NCI-H128 (cell line): ENCODE results near the gene PARP9.
"Not testable (repeated sequence)": the region's sequence is repeated elsewhere in the genome, so short reads cannot be mapped to it uniquely, and the experiment has no call there.

ENCODE experiments used
- DNase-seq: peaks from one replicate; lab custom pipeline; 2025; ENCODE audit not compliant: unreplicated experiment; lab: John Stamatoyannopoulos, UW

Gene PARP9

DNA sequence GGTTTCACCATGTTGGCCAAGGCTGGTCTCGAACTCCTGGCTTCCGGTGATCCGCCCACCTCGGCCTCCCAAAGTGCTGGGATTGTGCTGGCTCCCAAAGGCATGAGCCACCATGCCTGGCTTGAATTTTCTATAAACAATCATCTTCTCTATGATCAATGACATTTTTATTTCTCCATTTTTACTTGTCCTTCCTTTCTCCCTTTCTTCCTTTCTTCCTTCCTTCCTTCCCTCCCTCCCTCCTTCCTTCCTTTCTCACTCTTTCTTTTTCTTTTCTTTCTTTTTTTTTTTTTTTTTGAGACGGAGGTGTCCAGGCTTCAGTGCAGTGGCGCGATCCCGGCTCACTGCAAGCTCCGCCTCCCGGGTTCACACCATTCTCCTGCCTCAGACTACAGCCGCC lies 40.8 kb downstream of the PARP9 start:
- DNase-seq: no peak

DNA sequence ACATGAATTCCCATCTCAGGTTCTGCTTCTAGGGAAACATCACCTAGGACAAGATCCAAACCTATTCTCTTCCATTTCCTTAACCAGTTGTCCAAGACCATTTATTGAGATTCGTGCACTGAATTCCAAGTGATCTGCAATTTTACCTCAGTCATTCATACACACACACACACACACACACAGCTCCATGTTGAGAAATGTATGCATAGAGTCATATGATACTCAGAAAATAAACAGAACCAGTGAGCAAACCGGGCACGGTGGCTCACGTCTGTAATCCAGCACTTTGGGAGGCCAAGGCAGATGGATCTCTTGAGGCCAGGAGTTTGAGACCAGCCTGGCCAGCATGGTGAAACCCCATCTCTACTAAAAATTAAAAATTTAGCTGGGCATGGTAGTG lies 43.2 kb downstream of the PARP9 start:
- no peak for DNase-seq

DNA sequence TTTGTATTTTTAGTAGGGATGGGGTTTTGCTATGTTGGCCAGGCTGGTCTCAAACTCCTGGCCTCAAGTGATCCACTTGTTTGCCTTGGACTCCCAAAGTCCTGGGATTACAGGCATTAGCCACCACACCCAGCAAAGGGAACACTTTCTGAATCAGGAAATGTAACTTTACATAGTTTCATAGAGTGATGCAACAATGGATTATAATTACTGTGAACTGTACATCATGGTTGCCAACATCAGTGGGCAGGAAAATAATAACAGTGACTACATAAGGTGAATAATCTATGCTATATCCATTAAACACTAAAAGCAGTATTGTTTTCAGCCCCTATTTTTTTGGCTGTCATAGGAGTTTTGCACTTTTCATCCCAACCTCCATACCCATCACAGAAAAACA lies 44.4 kb downstream of the PARP9 start:
- DNase-seq: no peak

DNA sequence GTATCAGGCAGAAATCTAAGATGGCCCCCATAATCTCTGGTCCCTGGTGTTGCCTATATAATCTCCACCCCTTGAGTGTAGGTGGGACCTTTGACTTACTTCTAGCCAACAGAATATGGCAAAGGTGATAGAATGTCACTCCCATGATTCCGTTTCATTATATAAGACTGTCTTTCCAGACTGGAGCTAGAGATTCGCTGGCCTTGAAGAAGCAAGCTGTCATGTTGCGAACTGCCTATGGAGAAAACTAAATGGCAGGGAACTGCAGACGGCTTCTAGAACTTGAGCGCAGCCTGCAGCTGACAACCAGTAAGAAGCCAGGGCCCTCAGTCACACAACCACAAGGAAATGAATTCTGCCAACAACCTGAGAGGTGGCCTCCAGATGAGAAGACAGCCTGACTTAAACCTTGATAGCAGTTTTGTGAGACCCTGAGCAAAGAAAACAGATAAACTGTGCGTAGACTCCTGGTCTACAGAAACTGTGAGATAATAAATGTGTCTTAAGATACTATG lies 47.2 kb downstream of the PARP9 start:
- DNase-seq: no peak

DNA sequence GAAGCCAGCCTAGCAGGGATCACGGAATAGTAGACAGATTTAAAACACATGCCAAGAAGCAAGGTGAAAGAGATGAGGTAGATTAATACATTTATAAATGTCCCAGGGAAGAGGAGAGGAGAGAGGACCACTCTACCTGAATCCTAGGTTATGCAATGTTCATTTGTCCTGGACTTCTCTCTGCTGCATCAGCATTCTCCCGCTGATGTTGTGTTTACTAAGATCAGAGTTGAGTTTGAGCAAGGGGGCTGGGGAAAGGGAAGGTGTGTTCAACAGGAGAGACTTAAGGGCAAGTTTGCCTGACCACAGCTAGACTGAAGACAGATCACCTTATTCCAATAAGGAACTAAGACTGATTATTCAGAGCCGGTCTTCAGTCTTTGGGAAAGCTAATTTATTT lies 48.2 kb downstream of the PARP9 start:
- DNase-seq: no peak

DNA sequence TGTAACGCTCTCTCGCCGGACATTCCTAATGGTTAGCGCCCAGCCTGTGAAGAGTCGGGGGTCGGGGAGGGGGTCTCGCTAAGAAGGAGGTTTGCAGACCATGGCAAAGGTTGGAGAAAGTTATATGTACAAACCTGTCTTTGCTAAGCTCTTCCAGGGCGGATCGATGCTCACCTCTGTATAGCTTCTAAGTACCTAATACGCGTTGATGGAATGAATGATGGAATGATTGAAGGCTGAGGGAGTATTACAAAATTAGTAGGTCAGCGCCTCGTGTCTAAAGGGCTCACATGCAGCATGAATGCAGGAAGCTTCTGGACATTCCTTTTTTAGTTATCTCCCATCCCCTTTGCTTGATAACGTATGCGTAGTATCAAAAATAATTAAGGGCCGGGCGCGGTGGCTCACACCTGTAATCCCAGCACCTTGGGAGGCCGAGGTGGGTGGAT lies 49.1 kb downstream of the PARP9 start:
- no peak for DNase-seq

DNA sequence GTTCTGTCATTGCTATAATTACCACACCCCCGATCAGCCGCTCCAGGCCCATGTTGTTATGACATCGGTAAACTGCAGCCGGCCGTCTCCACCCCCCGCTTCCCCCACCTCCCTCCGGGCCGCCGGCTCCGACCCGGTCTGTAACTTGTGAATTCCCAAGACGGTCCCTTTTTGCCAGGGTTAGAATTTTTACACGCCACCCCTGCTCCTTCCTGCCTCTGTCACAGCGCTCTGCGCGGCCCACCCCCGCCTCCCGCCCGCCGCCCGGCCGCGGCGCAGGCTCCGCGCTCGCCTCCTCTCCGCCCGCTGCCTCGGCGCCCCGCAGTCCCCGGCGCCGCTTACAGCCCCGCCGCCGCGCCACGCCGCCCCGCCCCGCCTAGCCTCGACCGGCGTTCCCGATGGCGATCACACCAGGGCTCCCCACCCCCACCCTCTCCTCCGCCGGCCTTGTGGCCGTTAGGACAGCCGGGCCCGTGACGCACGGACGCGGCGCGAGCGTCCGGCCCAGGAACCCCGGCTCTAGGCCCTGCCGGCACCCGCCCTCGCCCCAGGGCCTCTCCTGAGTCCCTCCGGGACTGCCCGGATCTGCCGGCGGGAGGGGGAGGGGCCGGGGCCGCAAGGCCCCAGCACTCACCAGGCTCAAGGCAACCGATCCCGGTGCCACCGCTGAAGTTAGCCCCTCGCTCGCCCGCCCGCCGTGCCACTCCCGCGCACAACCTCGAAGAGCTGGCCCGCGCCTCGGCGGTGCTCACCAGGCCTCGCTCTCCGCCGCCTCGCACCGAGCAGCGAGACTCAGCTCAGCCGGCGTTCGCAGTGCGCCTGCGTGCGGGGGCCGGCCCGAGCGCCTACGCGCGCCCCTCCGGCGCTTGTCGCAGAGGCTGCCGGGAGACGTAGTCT lies 49.7 kb downstream of the PARP9 start, which contains the start of gene KPNA1:
Gene KPNA1, minus strand, starts transcription at position 817 of the 897 bp plus-strand sequence. CDS start 18,374 bp downstream, outside the sequence.
- peak; percentile 82 for DNase-seq

DNA sequence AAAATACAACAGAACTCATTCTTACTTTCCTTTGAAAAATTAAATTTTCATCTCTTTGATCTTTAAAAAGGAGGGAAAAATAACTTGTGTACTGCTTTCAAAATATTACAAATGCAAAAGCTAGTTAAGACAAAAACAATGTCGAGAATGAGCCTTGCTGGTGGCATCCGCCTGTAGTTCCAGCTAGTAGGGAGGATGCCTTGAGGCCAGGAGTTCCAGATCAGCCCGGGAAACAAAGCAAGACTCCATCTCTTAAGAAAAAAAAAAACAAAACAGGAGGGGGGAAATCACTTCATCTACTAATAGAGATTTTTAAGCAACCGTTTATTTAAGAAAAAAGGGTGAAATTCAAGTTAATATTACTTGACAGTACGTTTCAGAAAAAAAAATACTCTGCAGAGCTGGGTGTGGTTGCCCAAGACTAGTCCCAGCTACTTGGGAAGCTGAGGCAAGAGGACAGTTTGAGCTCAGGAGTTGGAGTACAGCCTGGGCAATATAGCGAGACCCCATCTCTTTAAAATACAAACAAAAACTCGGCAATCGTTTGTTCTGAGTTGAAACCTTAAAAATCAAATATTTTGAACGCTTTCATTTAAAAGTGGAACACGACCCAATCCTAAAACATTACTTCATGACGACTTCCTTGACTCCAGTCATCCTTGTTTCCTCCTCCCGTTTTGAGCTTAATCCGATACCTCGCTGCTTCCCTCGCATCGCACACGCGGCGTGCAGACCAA lies 50.5 kb downstream of the PARP9 start:
- no peak for DNase-seq

DNA sequence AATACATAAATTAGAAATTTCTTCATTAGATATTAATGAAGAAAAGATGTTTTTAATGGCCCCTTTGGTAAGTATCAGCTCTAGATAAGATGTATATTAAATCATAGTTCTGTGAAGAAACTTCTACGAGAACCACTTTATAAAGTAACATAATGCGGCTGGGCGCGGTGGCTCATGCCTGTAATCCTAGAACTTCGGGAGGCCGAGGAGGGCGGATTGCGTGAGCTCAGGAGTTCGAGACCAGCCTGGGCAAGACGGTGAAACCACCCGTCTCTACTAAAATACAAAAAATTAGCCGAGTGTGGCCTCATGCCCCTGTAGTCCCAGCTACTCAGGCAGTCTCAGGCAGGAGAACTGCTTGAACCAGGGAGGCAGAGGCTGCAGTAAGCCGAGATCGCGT lies 51.8 kb downstream of the PARP9 start:
- DNase-seq: no peak

DNA sequence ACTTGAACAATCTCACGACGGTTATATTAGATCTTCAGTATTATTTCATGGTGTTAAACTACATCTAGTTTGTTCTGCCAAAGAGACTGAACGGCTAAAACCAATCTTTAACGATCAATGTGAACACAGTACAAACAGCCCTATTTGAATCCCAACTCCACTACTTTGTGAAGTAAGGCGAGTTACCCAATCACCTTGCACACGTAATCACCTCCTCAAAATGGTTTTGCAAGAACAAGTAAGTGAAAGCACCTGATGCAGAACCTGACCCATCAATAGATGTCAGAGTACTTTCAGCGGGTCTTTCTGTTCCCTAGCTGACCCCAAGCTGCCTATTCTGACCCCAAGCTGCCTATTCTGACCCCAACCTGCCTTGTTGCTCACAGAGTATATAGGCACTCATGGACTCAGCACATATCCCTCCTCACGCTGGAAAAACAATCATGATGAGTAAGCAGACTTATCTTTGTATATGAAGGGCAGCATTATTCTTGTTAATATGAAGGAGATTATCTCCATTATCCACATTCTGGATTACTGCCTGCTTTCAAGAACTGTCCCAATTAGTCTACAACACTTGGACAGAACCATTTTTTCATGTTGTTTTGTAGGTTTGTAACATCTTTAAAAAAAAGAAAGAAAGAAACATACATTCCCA lies 53.1 kb downstream of the PARP9 start:
- DNase-seq: no peak

DNA sequence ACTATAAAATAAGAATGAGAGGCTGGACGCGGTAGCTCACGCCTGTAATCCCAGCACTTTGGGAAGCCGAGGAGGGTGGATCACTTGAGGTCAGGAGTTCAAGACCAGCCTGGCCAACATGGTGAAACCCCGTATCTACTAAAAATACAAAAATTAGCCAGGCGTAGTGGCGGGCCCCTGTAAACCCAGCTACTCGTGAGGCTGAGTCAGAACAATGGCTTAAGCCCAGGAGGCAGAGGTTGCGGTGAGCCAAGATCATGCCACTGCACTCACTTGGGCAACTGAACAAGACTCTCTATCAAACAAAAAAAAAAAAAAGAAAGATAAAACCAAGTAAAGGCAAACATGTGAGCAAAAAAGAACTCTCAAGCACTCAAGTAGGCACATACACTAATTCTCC lies 55.2 kb downstream of the PARP9 start:
- DNase-seq: not testable (repeated sequence)

DNA sequence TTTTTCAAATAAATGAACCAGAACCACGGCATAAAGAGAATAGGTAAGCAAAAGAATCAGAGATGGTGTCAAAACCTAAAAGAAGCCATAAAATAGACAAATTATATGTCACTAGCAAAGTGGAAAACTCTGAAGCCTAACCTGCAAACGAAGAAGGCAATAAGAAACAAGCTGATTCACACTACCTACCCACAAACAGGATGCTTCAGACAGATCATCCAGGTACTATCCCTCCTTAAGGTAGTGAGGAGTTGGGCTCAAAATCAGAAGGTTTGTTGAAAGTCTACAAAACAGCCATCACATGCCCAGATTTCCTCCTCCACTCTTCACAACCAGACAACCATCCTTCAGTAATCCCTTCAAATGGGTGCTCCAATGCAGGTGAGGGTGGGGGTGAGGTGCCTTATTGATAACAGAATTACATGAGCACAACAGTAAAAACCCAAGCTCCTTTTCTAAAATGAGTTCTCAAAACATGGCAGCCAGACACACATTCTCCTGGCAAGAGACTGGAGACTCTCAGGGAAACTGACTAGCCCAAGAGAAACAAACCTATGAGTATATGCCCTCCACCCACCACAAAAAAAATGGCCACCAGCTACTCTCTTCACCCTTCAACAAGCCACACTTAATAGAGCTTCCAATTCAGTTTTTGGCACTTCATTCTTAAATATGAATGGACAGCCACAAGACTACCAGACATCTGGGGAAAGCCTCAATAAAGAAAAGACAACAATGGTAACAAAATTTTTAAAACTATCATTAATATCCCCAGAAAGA lies 55.8 kb downstream of the PARP9 start:
- no peak for DNase-seq

DNA sequence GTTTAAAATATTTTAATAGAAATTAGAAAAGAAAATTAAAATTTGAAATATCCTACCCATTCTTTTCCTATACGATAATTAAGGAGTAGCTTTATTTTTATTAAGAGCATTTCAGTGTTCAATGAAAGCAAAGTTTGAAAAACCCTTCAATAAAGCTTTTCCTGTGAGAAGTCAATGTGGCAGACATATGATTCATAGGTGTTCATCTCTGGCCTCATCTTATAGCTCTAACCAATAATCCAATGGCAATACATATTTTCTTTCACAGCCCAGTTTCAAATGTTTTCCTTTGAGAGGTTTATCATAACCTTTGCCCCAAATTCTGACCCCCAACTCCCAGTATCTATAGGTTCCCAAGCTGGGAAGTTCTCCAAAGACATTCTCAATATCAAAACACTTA lies 57.6 kb downstream of the PARP9 start:
- DNase-seq: no peak

DNA sequence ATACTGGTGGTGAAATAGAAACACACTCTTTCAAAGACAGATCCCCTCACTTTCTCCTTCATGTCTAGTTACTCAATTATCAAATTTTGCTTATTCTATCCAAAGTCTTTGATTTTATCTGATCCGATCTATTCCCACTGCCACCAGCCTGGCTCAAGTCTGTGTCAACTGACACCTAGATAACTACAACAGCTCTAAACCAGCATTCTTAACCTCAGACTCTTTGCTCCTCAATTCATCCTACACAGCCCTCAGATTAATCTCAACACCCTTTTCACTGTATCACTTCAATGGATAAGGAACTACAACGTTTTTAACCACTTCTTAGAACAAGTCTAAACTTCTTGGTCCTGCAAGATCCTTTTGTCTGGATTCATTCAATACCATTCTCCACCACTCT lies 58.4 kb downstream of the PARP9 start:
- no peak for DNase-seq

DNA sequence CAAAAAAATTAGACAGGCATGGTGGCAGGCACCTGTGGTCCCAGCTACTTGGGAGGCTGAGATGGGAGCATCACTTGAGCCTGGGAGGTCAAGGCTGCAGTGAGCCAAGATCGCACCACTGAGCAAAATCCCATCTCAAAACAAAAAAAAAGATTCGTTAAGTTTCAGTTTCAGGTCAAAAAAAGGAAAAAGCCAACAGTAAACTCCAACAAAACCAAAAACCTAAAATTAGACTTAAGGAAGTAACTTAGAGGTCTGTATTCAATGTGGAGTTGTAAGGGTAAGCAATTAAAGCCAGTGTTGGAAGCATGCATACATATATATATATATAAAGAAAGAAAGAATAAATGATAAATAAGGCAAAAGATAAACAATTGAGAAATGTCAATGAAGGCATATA lies 61.2 kb downstream of the PARP9 start:
- DNase-seq: no peak

DNA sequence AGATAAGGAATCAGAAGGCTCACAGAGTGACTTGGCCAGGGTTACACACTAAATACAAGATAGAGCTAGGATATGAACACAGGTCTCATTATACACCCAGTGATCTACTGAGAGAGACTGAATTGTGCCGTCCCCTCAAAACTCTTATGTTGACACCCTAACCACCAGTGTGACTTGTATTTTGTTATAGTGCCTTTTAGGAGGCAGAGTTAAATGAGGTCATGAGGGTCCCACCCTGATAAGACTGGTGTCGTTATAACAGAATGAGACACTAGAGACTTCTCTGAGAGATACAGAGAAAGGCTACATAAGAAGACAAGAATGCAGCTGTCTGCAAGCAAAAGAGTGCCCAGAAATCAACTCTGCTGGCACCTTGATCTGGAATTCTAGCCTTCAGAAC lies 62.0 kb downstream of the PARP9 start:
- DNase-seq: no peak

DNA sequence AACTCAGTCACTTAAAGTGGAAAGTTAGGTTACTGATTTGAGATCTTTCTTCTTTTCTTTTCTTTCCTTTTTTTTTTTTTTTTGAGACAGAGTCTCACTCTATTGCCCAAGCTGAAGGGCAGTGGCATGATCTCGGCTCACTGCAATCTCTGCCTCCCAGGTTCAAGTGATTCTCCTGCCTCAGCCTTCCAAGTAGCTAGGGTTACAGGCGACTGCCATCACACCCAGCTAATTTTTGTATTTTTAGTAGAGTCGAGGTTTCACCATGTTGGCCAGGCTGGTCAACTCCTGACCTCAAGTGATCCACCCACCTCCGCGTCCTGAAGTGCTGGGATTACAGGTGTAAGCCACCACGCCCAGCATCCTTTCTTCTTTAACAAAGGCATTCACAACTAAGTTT lies 63.1 kb downstream of the PARP9 start:
- DNase-seq: not testable (repeated sequence)

DNA sequence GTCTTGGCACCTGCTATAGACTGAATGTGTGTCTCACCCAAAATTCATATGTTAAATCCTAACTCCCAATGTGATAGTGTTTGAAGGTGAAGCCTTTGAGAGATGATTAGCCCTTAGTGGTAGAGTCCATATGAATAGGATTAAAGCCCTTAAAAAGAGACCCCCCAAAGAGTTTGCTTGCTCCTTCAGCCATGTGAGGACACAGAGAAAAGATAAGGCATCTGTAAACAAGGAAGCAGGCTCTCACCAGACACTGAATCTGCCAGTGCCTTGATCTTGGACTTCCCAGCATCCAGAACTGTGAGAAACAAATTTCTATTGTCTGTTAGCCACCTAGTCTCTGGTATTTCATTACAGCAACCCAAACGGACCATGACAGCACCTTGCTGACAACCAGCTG lies 65.9 kb downstream of the PARP9 start:
- DNase-seq: no peak

DNA sequence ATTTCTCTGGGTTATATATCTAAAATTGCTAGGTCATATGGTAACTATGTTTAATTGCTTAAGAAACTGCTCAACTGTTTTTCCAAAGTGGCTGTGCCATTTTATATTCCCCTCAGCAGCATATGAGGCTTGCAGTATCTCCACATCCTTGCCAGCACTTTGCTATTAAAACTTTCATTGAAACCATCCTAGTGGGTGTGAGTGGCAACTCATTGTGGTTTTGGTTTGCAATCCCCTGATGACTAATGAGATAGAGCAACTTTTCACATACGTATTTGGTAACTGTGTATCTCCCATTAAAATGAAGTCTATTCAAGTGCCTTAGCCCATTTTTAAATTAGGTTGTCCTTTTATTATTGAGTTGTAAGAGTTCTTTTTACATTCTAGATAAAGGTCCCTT lies 66.7 kb downstream of the PARP9 start:
- DNase-seq: no peak

DNA sequence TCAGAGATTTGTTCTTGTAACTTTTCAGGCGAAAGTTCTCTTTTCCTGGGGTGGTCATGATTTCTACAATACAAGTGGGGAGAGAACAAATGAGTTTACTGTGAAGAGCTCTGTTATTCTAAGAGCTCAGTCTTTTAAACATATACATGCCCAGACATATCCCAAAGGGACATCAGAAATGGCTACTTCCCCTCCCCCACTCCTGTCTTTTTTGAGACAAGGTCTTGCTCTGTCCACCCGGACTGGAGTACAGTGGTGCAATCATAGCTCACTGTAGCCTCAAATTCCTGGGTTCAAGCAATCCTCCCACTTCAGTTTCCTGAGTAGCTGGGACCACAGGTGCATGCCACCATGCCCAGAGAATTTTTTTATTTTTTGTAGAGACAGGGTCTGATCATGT lies 67.6 kb downstream of the PARP9 start:
- no peak for DNase-seq

DNA sequence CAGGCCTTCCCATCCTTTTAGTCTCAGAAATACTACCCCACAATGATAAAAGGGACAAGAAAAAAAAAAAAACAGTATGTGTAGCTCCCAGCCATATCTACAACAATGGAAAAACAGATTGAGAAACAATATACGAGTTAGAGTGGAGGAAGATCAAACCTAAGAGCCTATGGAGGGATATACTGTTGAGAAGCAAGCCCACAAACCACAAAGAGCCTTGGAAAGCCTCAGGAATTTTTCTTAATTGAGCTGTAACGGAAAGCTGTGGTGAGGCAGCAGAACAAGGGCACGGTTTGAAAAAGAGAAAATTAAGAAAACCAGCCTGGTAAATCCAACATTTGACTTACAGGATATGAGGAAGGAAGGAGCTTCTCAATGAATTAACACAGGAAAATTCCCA lies 70.8 kb downstream of the PARP9 start:
- no peak for DNase-seq
